Motor neuron (in vitro differentiated cells): ENCODE measurements around the gene NFKBIE. TPM values are rescaled to one million over a fixed set of nuclear protein-coding genes. Genes with fewer than 3 reads are reported as not detected.
A peak's percentile ranks its signal among the peaks of the same experiment; 100 is the strongest.

Experiments used
- ATAC-seq, 8 experiments: fragments of 200-7000 bp; cut with Tn5 transposase; replicated peaks in 6 of 8; 2 replicates each; pipeline ENCODE4 v1.8.0; 2021; ENCODE audit warnings: mild to moderate bottlenecking in 8 of 8, moderate library complexity in 8 of 8
- H3K27ac ChIP-seq, 2 donors: fragments of 250-450 bp; sonication (Bioruptor Pico); 2 replicates each; pipeline ENCODE4 v1.9.0; 2021; ENCODE audit warnings: antibody characterized with exemption in 2 of 2, mild to moderate bottlenecking in 2 of 2, moderate library complexity in 1 of 2
- H3K4me1 ChIP-seq, 2 donors: fragments of 250-450 bp; sonication (Bioruptor Pico); replicated peaks in 1 of 2; 2 replicates each; pipeline ENCODE4 v1.6.1; 2021; ENCODE audit warnings: antibody characterized with exemption in 2 of 2, mild to moderate bottlenecking in 2 of 2, moderate library complexity in 1 of 2
- H3K4me3 ChIP-seq, 5 donors: fragments of 250-450 bp; sonication (Bioruptor Pico); 2 replicates each; pipeline ENCODE4 v1.9.0; 2021; ENCODE audit warnings: antibody characterized with exemption in 5 of 5, mild to moderate bottlenecking in 5 of 5, moderate library complexity in 4 of 5
- WGBS, 10 experiments: fragments of 450-650 bp; shearing (Covaris generic); methylation state at CpG; one replicate each; pipeline ENCODE4 v1.0.0; 2022; 5-methylcytosine and 5-hydroxymethylcytosine counted together
- in situ Hi-C, 9 experiments: fragments of 400-800 bp; cut with MboI; loops; one replicate each; pipeline ENCODE4 v1.15.0; 2021; ENCODE audit warnings: low sequenced_read_pairs in 9 of 9, low pct_unique_long_range_greater_than_20kb in 2 of 9; ENCODE audit not compliant: unreplicated experiment in 9 of 9
- total RNA-seq, 8 experiments: library from RNA; unstranded; fragments of 300-600 nt; gene quantifications; 2 replicates each; pipeline versions ENCODE4 v1.2.3 to v1.2.4, GENCODE V29; 2022

The NFKBIE gene
- total RNA-seq, 8 experiments from 2014 or later, result 5.0 to 10.6 (median 8.0) TPM

- WGBS, 10 experiments, result 40 to 94% (median 75%) methylated on average over 1 to 7 of the region's 25 CpGs; no CpG with 5 or more reads in 1 of the 10 experiments
- in situ Hi-C loops, result no loop called here
- H3K4me3 ChIP-seq, result no peak overlapping the region
- peak; percentile 26 to 81 (median 54) for ATAC-seq
- peaks cover 0 to 10% of the 10 kb centered on the region in 2 donors for H3K4me1 ChIP-seq
- peak overlapping the region in 1 of 2 donors; percentile 53 for H3K27ac ChIP-seq
Observed at GRCh38 chr6:44304282-44305199, 39.2 kb upstream of the NFKBIE start.

DNA sequence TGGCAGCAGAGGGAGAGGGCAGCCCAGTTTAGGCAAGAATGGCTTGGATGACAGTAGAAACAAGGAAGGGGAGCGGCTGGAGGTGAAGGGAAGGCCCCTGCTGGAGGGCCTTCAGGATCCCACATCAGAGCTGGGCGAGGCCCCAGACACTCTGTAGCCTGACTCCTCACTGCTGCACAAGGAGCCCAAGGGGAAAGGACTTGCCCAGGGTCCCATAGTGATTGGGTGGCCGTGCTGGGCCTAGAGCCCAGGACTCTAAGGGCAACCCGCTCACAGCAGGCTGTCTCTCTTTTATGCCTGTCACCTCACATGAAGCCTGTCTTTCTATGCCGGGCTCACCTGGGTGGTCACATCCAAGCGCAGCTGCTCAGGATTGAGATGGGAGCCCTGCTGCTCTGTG lies 38.5 kb upstream of the NFKBIE start:
- Histone ChIP-seq H3K4me3 (no peak overlapping the region), H3K27ac (no peak overlapping the region), H3K4me1 (peaks cover 0 to 10% of the 10 kb centered on the region in 2 donors)
- no peak for ATAC-seq
- in situ Hi-C loops, result no loop called here
- 90 to 100% (median 96%) methylated on average over 2 to 4 of the region's 6 CpGs; no CpG with 5 or more reads in 7 of the 10 experiments for WGBS, 10 experiments

- H3K27ac ChIP-seq, result no peak overlapping the region
- WGBS, 10 experiments, result 80 to 97% (median 92%) methylated on average over 1 to 7 of the region's 12 CpGs; no CpG with 5 or more reads in 4 of the 10 experiments
- no peak overlapping the region for H3K4me3 ChIP-seq
- in situ Hi-C loops, result no loop called here
- ATAC-seq, result no peak
- H3K4me1 ChIP-seq, result peaks cover 5 to 15% of the 10 kb centered on the region in 2 donors
Observed at GRCh38 chr6:44302856-44303255, 37.5 kb upstream of the NFKBIE start.

DNA sequence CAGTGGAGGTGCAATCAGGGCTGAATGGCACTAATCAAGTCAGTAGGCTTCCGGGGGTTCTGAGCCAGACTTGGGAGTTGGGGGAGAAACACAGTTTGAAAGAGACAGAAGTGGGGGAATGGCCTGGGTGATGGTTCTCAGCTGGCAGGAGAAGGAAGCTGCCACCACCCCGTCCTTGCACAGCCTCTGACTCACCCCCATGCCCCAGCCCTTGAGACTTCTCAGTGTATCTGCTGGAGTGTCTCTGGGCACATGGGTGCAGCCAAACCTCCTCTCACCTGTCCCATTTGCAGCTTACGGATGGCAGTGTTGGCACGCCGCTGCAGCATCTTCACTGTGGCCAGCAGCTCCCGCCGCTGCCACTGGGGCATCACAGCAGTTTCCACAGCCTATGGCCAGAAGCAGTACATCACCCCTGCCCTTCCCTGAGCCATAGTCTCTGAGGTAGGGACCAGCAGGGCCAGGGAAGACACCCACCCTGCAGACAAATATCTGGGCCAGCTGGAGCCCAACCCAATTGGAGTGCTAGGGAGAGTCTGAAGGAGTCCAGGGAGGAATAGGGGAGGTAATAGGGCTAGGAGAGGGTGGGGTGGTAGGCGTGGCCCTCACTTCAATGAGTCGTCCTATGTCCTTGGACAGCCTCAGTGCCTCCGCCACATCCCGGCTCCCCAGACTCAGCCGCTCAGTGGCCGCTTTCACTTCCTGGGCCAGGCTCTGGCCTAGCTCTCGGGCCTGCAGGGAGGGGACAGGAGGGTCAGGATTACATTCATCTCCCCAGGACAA lies 36.6 kb upstream of the NFKBIE start:
- ATAC-seq, result peak in 1 of 8 experiments; percentile 24
- WGBS, 10 experiments, result 0 to 100% (median 95%) methylated on average over 1 to 11 of the region's 14 CpGs; no CpG with 5 or more reads in 4 of the 10 experiments
- H3K4me3 ChIP-seq, result no peak overlapping the region
- in situ Hi-C loops, result no loop called here
- H3K4me1 ChIP-seq, result peaks cover 5 to 17% of the 10 kb centered on the region in 2 donors
- no peak overlapping the region for H3K27ac ChIP-seq

- no peak overlapping the region for H3K4me3 ChIP-seq
- no peak for ATAC-seq
- H3K4me1 ChIP-seq, result peaks cover 7 to 23% of the 10 kb centered on the region in 2 donors
- H3K27ac ChIP-seq, result no peak overlapping the region
- in situ Hi-C loops, result no loop called here
- 90 to 100% (median 100%) methylated on average over 1 to 5 of the region's 8 CpGs; no CpG with 5 or more reads in 5 of the 10 experiments for whole genome bisulfite sequencing, 10 experiments
Observed at GRCh38 chr6:44301106-44301505, 35.8 kb upstream of the NFKBIE start.

DNA sequence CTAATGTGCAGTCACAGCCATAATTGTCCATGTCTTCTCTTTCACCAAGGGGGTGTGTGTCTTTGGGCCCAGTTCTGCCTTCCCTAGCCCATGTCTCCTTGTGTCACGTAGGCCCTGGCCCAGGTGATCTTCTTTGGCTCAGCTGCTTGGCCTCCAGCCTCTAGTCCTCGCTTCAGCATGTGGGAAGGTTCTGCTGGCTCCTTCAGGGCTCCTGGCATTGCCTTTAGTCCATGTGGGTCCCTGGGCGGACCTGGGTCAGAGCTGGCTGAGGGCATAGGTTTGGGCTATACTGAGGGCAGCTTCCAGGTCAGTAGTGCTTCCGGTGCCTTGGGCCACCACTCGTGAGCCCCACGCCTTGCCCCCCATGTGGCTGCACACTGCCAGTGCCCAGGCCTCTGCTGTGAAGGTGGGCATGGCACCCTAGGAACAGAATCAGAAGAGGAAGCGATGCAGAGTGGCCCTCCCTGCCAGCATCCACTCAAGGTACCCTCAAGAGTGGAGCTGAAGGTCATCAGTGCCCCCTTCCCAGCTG lies 35.0 kb upstream of the NFKBIE start:
- Histone ChIP-seq H3K27ac (no peak overlapping the region), H3K4me3 (no peak overlapping the region), H3K4me1 (peaks cover 7 to 18% of the 10 kb centered on the region in 2 donors)
- ATAC-seq, result no peak
- in situ Hi-C loops, result no loop called here
- WGBS, 10 experiments, result 0 to 88% (median 83%) methylated on average over 1 to 6 of the region's 7 CpGs; no CpG with 5 or more reads in 6 of the 10 experiments

DNA sequence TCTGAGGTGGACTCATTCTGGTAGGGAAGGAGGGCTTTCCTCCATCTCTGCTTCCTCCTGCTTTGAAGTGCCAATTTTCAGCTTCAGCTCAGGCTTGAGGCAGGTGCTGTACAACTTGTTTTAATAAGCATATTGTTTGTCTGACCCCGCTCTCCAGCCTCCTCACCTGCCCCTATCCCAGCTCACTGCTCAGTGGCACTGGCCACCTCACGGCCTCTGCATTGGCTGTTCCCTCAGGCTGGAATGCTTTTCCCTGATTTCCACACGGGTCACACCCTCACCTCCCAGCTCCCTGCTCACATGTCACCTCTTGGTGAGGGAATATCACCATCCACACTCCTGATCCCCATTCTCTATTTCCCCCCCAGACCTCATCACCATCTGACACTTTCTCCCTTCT lies 33.5 kb upstream of the NFKBIE start:
- Histone ChIP-seq H3K27ac (no peak overlapping the region), H3K4me1 (peaks cover 7 to 13% of the 10 kb centered on the region in 2 donors), H3K4me3 (no peak overlapping the region)
- ATAC-seq, result no peak
- in situ Hi-C loops, result no loop called here
- 0 to 93% (median 43%) methylated on average over 1 to 2 of the region's 3 CpGs; no CpG with 5 or more reads in 6 of the 10 experiments for WGBS, 10 experiments

DNA sequence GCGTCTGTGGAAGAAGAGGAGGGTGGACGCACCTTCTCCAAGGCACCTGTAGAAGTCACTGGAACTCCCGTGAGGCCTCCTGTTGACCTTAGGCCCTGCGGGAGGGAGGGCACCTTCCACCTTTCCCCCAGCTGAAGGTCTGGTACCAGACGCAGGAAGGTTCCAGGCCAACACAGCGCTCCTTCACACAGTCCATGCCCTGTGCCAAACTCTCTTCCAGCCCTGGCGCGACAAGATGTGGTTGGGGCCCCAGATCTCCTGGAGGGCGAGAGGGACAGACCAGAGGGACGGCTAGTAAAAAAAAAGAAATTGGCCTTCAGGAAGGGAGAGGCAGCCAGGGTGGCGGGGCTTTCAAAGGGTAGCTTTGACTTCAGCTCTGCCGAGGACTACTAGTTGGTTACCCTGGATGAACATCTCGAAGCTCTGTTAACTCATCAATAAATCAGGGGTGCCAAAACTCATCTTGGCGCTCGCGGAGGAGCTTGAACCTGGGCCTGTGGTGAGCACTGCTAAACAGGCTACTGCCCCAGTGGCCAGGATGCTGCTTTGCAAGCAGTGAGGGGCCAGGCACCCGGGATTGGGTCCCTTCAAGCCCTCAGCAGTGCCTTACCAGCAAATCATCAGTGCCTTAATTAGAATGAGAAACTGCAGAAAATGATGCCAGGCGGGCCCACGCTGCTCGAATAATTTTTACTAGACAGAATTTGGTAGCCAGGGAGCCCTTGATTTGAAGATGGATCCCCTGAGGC lies 32.9 kb upstream of the NFKBIE start:
- 27 to 100% (median 57%) methylated on average over 1 to 10 of the region's 20 CpGs; no CpG with 5 or more reads in 2 of the 10 experiments for WGBS, 10 experiments
- in situ Hi-C loops, result no loop called here

DNA sequence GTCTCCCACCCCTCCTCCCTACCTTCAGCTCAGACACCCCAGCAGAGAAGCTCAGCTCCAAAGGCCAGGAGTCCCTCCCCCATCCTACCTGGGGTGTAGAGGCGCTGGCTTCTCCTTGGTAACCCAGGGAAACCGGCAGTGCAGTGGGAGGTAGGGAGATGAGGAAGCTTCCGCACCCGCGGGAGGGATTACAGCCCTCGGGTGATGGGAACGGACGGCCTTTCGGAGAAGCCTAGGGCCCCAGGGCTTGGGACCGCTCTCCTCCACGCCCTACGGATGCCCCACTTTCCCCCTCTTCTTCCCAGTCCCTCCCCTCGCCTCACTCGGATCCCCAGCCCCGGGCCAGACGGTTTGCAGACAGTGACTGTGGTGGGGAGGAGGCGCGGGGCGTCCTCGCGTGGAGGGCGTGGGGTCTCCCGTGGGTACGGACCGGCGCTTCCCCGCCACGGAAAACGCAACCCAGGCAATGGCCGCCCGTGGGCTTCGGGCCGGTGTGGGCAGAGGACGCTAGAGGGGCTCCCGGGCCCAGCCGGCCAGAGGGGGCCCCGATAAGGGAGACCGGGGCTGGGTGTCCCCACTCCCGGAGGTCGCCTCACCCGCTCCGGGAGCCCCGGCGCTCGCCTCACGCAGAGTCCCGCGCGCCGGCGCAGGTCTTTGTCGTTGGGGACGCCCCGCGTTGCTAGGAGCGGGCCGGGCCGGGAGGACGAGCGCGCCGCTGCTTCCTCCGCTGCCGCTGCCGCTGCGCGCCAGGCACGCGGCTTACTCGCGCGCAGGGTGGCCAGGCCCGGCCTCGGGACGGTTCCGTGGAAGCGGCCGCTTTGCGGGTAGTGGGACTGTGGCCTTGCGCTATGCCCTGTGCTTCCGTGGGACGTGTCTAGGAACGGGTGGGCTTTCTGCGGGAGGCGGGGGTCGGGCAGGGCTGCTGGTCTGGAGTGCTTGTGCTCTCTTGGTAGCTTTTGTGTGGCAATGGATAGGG lies 32.0 kb upstream of the NFKBIE start:
- WGBS, 10 experiments, result 0% methylated on average over 1 to 26 of the region's 86 CpGs; no CpG with 5 or more reads in 8 of the 10 experiments
- in situ Hi-C loops, result no loop called here
- no peak overlapping the region for H3K27ac ChIP-seq

More for the DNA sequence above, 32.9 kb upstream of the NFKBIE start:
- peak in 7 of 8 experiments; percentile 1 to 19 (median 12) for ATAC-seq
- peaks cover 7 to 13% of the 10 kb centered on the region in 2 donors for H3K4me1 ChIP-seq
- H3K4me3 ChIP-seq, result peak overlapping the region; percentile 52 to 61 (median 53)
- H3K27ac ChIP-seq, result no peak overlapping the region

DNA sequence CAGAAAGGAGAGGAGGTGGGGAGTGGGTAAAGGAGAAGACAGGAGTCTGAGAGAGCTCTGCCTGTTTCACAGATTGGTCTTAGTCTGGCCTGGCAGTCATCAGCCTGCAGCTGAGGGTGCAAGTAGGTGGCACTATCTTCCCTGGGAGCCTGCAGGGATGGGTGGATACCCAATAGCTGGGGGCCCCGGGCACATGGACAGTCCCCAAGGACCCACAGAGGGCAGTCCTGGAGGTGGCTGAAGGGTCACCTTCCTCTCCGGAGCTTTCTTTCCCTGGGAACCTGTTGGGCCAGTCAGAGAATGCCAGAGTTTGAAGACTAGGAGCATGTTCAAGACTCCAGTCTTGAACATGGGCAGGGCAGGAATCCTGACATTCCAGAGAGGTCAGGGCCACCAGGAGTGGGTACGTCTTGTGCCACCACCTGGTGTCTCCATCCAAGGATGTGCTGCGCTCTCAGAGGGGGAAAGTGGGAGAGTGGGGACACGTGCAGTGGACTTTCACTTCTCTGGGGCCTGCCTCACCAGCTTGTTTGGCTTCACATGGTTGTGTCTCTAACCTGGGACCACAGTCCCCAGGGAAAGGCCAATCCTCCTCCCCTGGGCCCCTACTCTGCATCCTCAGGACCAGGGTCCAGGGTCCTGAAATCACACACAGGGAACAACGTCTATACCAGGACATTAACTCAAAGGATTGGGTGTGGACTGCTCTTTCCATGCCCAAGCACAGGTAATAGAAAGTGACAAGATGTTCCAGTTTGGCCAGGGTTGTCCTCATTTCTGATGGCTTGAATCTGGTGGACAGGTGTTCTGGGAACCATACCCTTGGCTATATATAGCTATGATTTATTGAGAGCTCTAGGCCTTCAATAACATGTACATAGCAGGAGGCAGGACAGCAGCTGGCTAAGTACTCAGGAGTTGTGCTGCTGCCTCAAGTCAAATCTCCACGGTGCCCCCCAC lies 29.8 kb upstream of the NFKBIE start:
- WGBS, 10 experiments, result 34 to 100% (median 60%) methylated on average over 1 to 3 of the region's 7 CpGs; no CpG with 5 or more reads in 1 of the 10 experiments
- Histone ChIP-seq H3K27ac (no peak overlapping the region), H3K4me1 (peaks cover 7 to 13% of the 10 kb centered on the region in 2 donors), H3K4me3 (no peak overlapping the region)
- in situ Hi-C loops, result no loop called here
- ATAC-seq, result no peak

More for the DNA sequence above, 32.0 kb upstream of the NFKBIE start:
- Histone ChIP-seq H3K4me1 (peaks cover 7 to 13% of the 10 kb centered on the region in 2 donors), H3K4me3 (peak overlapping the region; percentile 52 to 61 (median 53))
- peak; percentile 82 to 91 (median 89) for ATAC-seq
